Thyroid gland (tissue), 4 donors: Measurements from ENCODE around the gene OR52A1. TPM values are rescaled to one million over a fixed set of nuclear protein-coding genes. Genes with fewer than 3 reads are reported as not detected.

ENCODE experiments used
- DNase-seq, 2 donors: peaks; one replicate each; pipeline ENCODE4 v3.0.0-alpha.2; 2019
- H3K27ac ChIP-seq, 3 donors: fragments of 200-600 bp; sonication (generic); 1 replicate in 2 of 3; 2 replicates in 1 of 3; pipeline ENCODE4 v1.5.1; 2016 to 2019; ENCODE audit warnings: mild to moderate bottlenecking in 1 of 3, moderate library complexity in 1 of 3
- H3K27me3 ChIP-seq: fragments of 200-600 bp; sonication (generic); one replicate; pipeline ENCODE4 v1.5.1; 2019
- H3K36me3 ChIP-seq, 2 donors: fragments of 200-600 bp; sonication (generic); one replicate each; pipeline ENCODE4 v1.5.1; 2016 to 2019
- H3K4me1 ChIP-seq, 2 donors: fragments of 200-600 bp; sonication (generic); one replicate each; pipeline ENCODE4 v1.5.1; 2017 to 2019
- H3K4me3 ChIP-seq, 3 donors: fragments of 200-600 bp; sonication (generic); replicated peaks in 1 of 3; 1 replicate in 2 of 3; 2 replicates in 1 of 3; pipeline ENCODE4 v1.5.1; 2016; ENCODE audit warnings: mild to moderate bottlenecking in 1 of 3
- H3K9me3 ChIP-seq: fragments of 200-600 bp; sonication (generic); one replicate; pipeline ENCODE4 v1.5.1; 2017
- CTCF ChIP-seq, 6 experiments: fragments of 200-600 bp in 3 of 6; fragments of 450-650 bp in 3 of 6; sonication (generic) in 3 of 6; IDR thresholded peaks; one replicate each; pipeline ENCODE4 v1.5.1; 2016 to 2019; ENCODE audit warnings: antibody characterized with exemption in 6 of 6, mild to moderate bottlenecking in 2 of 6, inconsistent platforms in 1 of 6, moderate library complexity in 1 of 6
- POLR2A ChIP-seq, 2 donors: fragments of 450-650 bp; IDR thresholded peaks; one replicate each; pipeline ENCODE4 v1.6.1; 2017; ENCODE audit warnings: antibody characterized with exemption in 2 of 2, mild to moderate bottlenecking in 2 of 2, moderate library complexity in 1 of 2
- WGBS, 2 donors: methylation state at CpG; one replicate each; pipeline ENCODE4 v1.1.5; 2017; 5-methylcytosine and 5-hydroxymethylcytosine counted together
- intact Hi-C: fragments of 100-400 bp; cut with DNase I; formaldehyde crosslinking; loops from one replicate; pipeline ENCODE4 v1.15.1; 2023
- total RNA-seq, 4 donors: library from RNA; depleted of rRNA; stranded (reverse); fragments of >200 nt; gene quantifications; one replicate each; pipeline ENCODE4 v1.2.3, GENCODE V29; 2016

Gene OR52A1
- total RNA-seq, 4 donors from 2014 or later, result not detected

- H3K27me3 ChIP-seq, result no peaks in the 10 kb centered on the region
- H3K36me3 ChIP-seq, result no peaks in the 10 kb centered on the region
- no peak overlapping the region for H3K4me3 ChIP-seq
- TF ChIP-seq CTCF (IDR thresholded peaks at IDR 0.05), result no peak
- no peak for TF ChIP-seq POLR2A (IDR thresholded peaks at IDR 0.05)
- no peak for DNase-seq
- no peaks in the 10 kb centered on the region for H3K9me3 ChIP-seq
- intact Hi-C loops, result no loop called here
- H3K27ac ChIP-seq, result no peak overlapping the region
- H3K4me1 ChIP-seq, result no peaks in the 10 kb centered on the region
Measured at GRCh38 chr11:5103066-5103465, 51.5 kb downstream of the OR52A1 start.

GRCh38 chr11:5102246-5102645 is 52.3 kb downstream of the OR52A1 start:
- H3K4me1 ChIP-seq, result no peaks in the 10 kb centered on the region
- no peaks in the 10 kb centered on the region for H3K9me3 ChIP-seq
- H3K4me3 ChIP-seq, result no peak overlapping the region
- TF ChIP-seq CTCF (IDR thresholded peaks at IDR 0.05) (no peak), POLR2A (IDR thresholded peaks at IDR 0.05) (no peak)
- H3K27me3 ChIP-seq, result no peaks in the 10 kb centered on the region
- no peak overlapping the region for H3K27ac ChIP-seq
- intact Hi-C loops, result no loop called here
- DNase-seq, result no peak
- WGBS, 2 donors, result 54 to 63% methylated on average over 2 of the region's 2 CpGs
- H3K36me3 ChIP-seq, result no peaks in the 10 kb centered on the region

GRCh38 chr11:5096011-5096410 is 58.5 kb downstream of the OR52A1 start:
- DNase-seq, result no peak
- Histone ChIP-seq H3K4me3 (no peak overlapping the region), H3K36me3 (no peaks in the 10 kb centered on the region), H3K9me3 (no peaks in the 10 kb centered on the region), H3K27ac (no peak overlapping the region), H3K27me3 (no peaks in the 10 kb centered on the region), H3K4me1 (no peaks in the 10 kb centered on the region)
- WGBS, 2 donors, result 87 to 90% methylated on average over 2 of the region's 2 CpGs
- TF ChIP-seq CTCF (IDR thresholded peaks at IDR 0.05) (no peak), POLR2A (IDR thresholded peaks at IDR 0.05) (no peak)
- intact Hi-C loops, result no loop called here

Other genes starting within 250 kb of the OR52A1 start
- not detected for gene OR51G2, start 235.4 kb downstream of the OR52A1 start, total RNA-seq
- not detected for gene OR51G1, start 230.4 kb downstream of the OR52A1 start, total RNA-seq
- gene OR51A4, start 207.2 kb downstream of the OR52A1 start, total RNA-seq, result not detected
- not detected for gene OR51A2, start 199.0 kb downstream of the OR52A1 start, total RNA-seq
- not detected for gene OR51L1, start 159.9 kb downstream of the OR52A1 start, total RNA-seq
- gene OR52J3, start 108.2 kb downstream of the OR52A1 start, total RNA-seq, result not detected
- not detected for gene OR52E2, start 95.1 kb downstream of the OR52A1 start, total RNA-seq
- not detected for gene OR52E1, start 85.2 kb downstream of the OR52A1 start, total RNA-seq
- not detected for gene OR52A5, start 16.4 kb downstream of the OR52A1 start, total RNA-seq
- not detected for gene OR51V1, start 45.9 kb upstream of the OR52A1 start, total RNA-seq
- 100 to 1,000 TPM in 2 of 4 donors, 10 to 100 TPM in 1, 1 to 10 TPM in 1; 2.5 to 214 (median 107) TPM for gene HBB, start 72.3 kb upstream of the OR52A1 start, total RNA-seq
- gene HBD, start 79.7 kb upstream of the OR52A1 start, total RNA-seq, result 1 to 10 TPM in 1 of 4 donors, not detected in 3; 1.0 TPM
- gene HBG1, start 95.1 kb upstream of the OR52A1 start, total RNA-seq, result not detected
- not detected for gene HBG2, start 100.0 kb upstream of the OR52A1 start, total RNA-seq
- 1 to 10 TPM in 1 of 4 donors, not detected in 3; 1.2 TPM for gene HBE1, start 115.2 kb upstream of the OR52A1 start, total RNA-seq
- gene OR51B4, start 147.2 kb upstream of the OR52A1 start, total RNA-seq, result not detected
- gene OR51B2, start 169.5 kb upstream of the OR52A1 start, total RNA-seq, result not detected
- gene OR51B5, start 188.8 kb upstream of the OR52A1 start, total RNA-seq, result 1 to 10 TPM in 1 of 4 donors, under 1 TPM in 1, not detected in 2; 0.78 to 1.2 TPM
- gene OR51B6, start 196.8 kb upstream of the OR52A1 start, total RNA-seq, result not detected
- not detected for gene OR51M1, start 229.1 kb upstream of the OR52A1 start, total RNA-seq